ENCODE data around the gene SYT2.

GRCh38 chr1:202578565-202578964 lies 131.7 kb downstream of the SYT2 start:
- no peak for TF ChIP-seq EZH2 (IDR thresholded peaks at IDR 0.05; ENCODE audit: borderline replicate concordance, low read length)
- no peak for TF ChIP-seq CTCF (conservative IDR thresholded peaks at IDR 0.05 in 1 of 2, IDR thresholded peaks at IDR 0.05 in 1 of 2; ENCODE audit: extremely low read depth in 1 of 2, insufficient read depth in 1 of 2, low read depth in 1 of 2, low read length in 2 of 2)

All from mammary epithelial cell (primary cell).